Liver (tissue), 9 donors: ENCODE data around the gene LIPH. TPM values are rescaled to one million over a fixed set of nuclear protein-coding genes. Genes with fewer than 3 reads are reported as not detected.
"Not testable (repeated sequence)": the region's sequence is repeated elsewhere in the genome, so short reads cannot be mapped to it uniquely, and the experiment has no call there.

Experiments used
- DNase-seq: peaks from one replicate; pipeline ENCODE4 v3.0.0-alpha.2; 2017; ENCODE audit warnings: low spot score
- H3K27ac ChIP-seq, 2 donors: one replicate each; pipeline ENCODE4 v1.7.0; 2013; ENCODE audit warnings: inconsistent platforms in 2 of 2, low read length in 2 of 2, control low read depth in 1 of 2, low read depth in 1 of 2, mild to moderate bottlenecking in 1 of 2
- H3K27me3 ChIP-seq, 4 donors: one replicate each; pipeline versions ENCODE4 v1.6.1 to v1.7.0; 2013; ENCODE audit warnings: low read length in 3 of 4, inconsistent platforms in 1 of 4, mild to moderate bottlenecking in 1 of 4, moderate library complexity in 1 of 4; ENCODE audit not compliant: control insufficient read depth in 4 of 4, insufficient read depth in 4 of 4
- H3K36me3 ChIP-seq, 4 donors: one replicate each; pipeline versions ENCODE4 v1.6.1 to v1.7.0; 2013; ENCODE audit warnings: low read length in 3 of 4, mild to moderate bottlenecking in 3 of 4, low read depth in 1 of 4, moderate library complexity in 1 of 4; ENCODE audit not compliant: control insufficient read depth in 4 of 4, insufficient read depth in 3 of 4
- H3K4me1 ChIP-seq, 4 donors: one replicate each; pipeline versions ENCODE4 v1.6.1 to v1.7.0; 2013; ENCODE audit warnings: low read length in 3 of 4, mild to moderate bottlenecking in 3 of 4, moderate library complexity in 1 of 4; ENCODE audit not compliant: control insufficient read depth in 4 of 4, insufficient read depth in 4 of 4
- H3K4me3 ChIP-seq, 3 donors: one replicate each; pipeline versions ENCODE4 v1.6.1 to v1.7.0; 2013; ENCODE audit warnings: low read length in 3 of 3, control low read depth in 1 of 3, low read depth in 1 of 3, mild to moderate bottlenecking in 1 of 3
- H3K9ac ChIP-seq, 2 donors: one replicate each; pipeline ENCODE4 v1.7.0; 2013; ENCODE audit warnings: low read length in 2 of 2, mild to moderate bottlenecking in 2 of 2, moderate library complexity in 2 of 2, control low read depth in 1 of 2, low read depth in 1 of 2
- H3K9me3 ChIP-seq, 4 donors: one replicate each; pipeline versions ENCODE4 v1.6.1 to v1.7.0; 2013; ENCODE audit warnings: low read length in 3 of 4; ENCODE audit not compliant: control insufficient read depth in 4 of 4
- ATF3 ChIP-seq: IDR thresholded peaks from 2 replicates; pipeline ENCODE4 v1.6.1; 2016; ENCODE audit warnings: antibody characterized with exemption
- FOXA1 ChIP-seq: IDR thresholded peaks from 2 replicates; pipeline ENCODE4 v1.6.1; 2016; ENCODE audit warnings: antibody characterized with exemption
- FOXA2 ChIP-seq: IDR thresholded peaks from 2 replicates; pipeline ENCODE4 v1.6.1; 2016; ENCODE audit warnings: antibody characterized with exemption
- GABPA ChIP-seq, 2 donors: IDR thresholded peaks in 1 of 2; conservative IDR thresholded peaks in 1 of 2; 2 replicates each; pipeline ENCODE4 v1.6.1; 2016; ENCODE audit warnings: antibody characterized with exemption in 2 of 2, mild to moderate bottlenecking in 1 of 2, moderate library complexity in 1 of 2
- HNF4A ChIP-seq, 2 donors: conservative IDR thresholded peaks; 2 replicates each; pipeline ENCODE4 v1.6.1; 2016; ENCODE audit warnings: antibody characterized with exemption in 2 of 2, mild to moderate bottlenecking in 2 of 2
- MAX ChIP-seq: IDR thresholded peaks from 2 replicates; pipeline ENCODE4 v1.6.1; 2016; ENCODE audit warnings: antibody characterized with exemption
- NR2F2 ChIP-seq: IDR thresholded peaks from 2 replicates; pipeline ENCODE4 v1.6.1; 2016; ENCODE audit warnings: antibody characterized with exemption
- RAD21 ChIP-seq, 2 donors: IDR thresholded peaks; 2 replicates each; pipeline ENCODE4 v1.6.1; 2016; ENCODE audit warnings: antibody characterized with exemption in 2 of 2, mild to moderate bottlenecking in 2 of 2
- REST ChIP-seq: IDR thresholded peaks from 2 replicates; pipeline ENCODE4 v1.6.1; 2016; ENCODE audit warnings: antibody characterized with exemption, mild to moderate bottlenecking
- YY1 ChIP-seq: IDR thresholded peaks from 2 replicates; pipeline ENCODE4 v1.6.1; 2016; ENCODE audit warnings: antibody characterized with exemption, mild to moderate bottlenecking
- ZBTB33 ChIP-seq: IDR thresholded peaks from 2 replicates; pipeline ENCODE4 v1.6.1; 2016; ENCODE audit warnings: antibody characterized with exemption
- WGBS: extraction: QIAGEN DNeasy Blood & Tissue Kit; methylation state at CpG from one replicate; pipeline ENCODE4 v1.1.7; 2013; 5-methylcytosine and 5-hydroxymethylcytosine counted together
- polyA plus RNA-seq, 2 donors: library from polyadenylated mRNA; stranded (reverse) in 1 of 2; unstranded in 1 of 2; fragments of 200-250 nt in 1 of 2; fragments of >200 nt in 1 of 2; fragmentation: Nextera tagmentation in 1 of 2; extraction: Ambion mirVana in 1 of 2; gene quantifications; one replicate each; pipeline versions ENCODE4 v1.2.1 to v1.2.3, GENCODE V29; 2013 to 2015
- total RNA-seq, 2 donors: library from RNA; depleted of rRNA; stranded (reverse); fragments of >200 nt; gene quantifications; one replicate each; pipeline ENCODE4 v1.2.3, GENCODE V29; 2014
- donor health status: healthy.
- donor health status: healthy.
- donor health status: healthy.
- donor health status: healthy.
- donor health status: healthy.

Gene LIPH
- total and polyA plus RNA-seq, 4 donors: under 0.01 to 0.23 (median 0.09) TPM; not detected in 1

GRCh38 chr3:185477316-185477715, 75.1 kb downstream of the LIPH start:
- no peaks in the 10 kb centered on the region for H3K27me3 ChIP-seq
- TF ChIP-seq ZBTB33: no peak
- TF ChIP-seq YY1: no peak
- TF ChIP-seq NR2F2: no peak
- TF ChIP-seq GABPA (IDR thresholded peaks at IDR 0.05 in 1 of 2, conservative IDR thresholded peaks at IDR 0.05 in 1 of 2): no peak
- TF ChIP-seq HNF4A (conservative IDR thresholded peaks at IDR 0.05): no peak
- TF ChIP-seq FOXA2: no peak
- TF ChIP-seq MAX: no peak
- 69% methylated on average over 3 of the region's 3 CpGs for WGBS
- no peaks in the 10 kb centered on the region for H3K4me1 ChIP-seq
- no peak overlapping the region for H3K4me3 ChIP-seq
- H3K36me3 ChIP-seq: peaks cover 16 to 74% (median 64%) of the 10 kb centered on the region in 4 donors
- DNase-seq: no peak
- no peak overlapping the region for H3K27ac ChIP-seq
- H3K9ac ChIP-seq: no peak overlapping the region
- no peaks in the 10 kb centered on the region for H3K9me3 ChIP-seq

- H3K27ac ChIP-seq, DNase-seq, H3K4me3 ChIP-seq, H3K4me1 ChIP-seq, H3K9me3 ChIP-seq, H3K27me3 ChIP-seq, H3K9ac ChIP-seq: not testable (repeated sequence)
- peaks cover 13 to 61% (median 55%) of the 10 kb centered on the region in 4 donors for H3K36me3 ChIP-seq
- 97% methylated on average over 6 of the region's 6 CpGs for WGBS
Observed at GRCh38 chr3:185474922-185475321, 77.5 kb downstream of the LIPH start.

GRCh38 chr3:185473290-185473815, 79.0 kb downstream of the LIPH start:
- H3K27me3 ChIP-seq: no peaks in the 10 kb centered on the region
- no peak for DNase-seq
- no peaks in the 10 kb centered on the region for H3K9me3 ChIP-seq
- TF ChIP-seq MAX: no peak
- no peak for TF ChIP-seq RAD21 (IDR thresholded peaks at IDR 0.05)
- no peak for TF ChIP-seq GABPA (IDR thresholded peaks at IDR 0.05 in 1 of 2, conservative IDR thresholded peaks at IDR 0.05 in 1 of 2)
- no peak for TF ChIP-seq FOXA1
- TF ChIP-seq REST: no peak
- no peak for TF ChIP-seq FOXA2
- TF ChIP-seq ATF3: no peak
- no peak for TF ChIP-seq HNF4A (conservative IDR thresholded peaks at IDR 0.05)
- H3K4me1 ChIP-seq: no peaks in the 10 kb centered on the region
- no peak overlapping the region for H3K9ac ChIP-seq
- H3K36me3 ChIP-seq: peaks cover 15 to 65% (median 52%) of the 10 kb centered on the region in 4 donors
- no peak overlapping the region for H3K4me3 ChIP-seq
- no peak overlapping the region for H3K27ac ChIP-seq
- WGBS: 97% methylated on average over 15 of the region's 15 CpGs
